IMR-90 (cell line): Measurements from ENCODE around the gene CCDC171. TPM values are rescaled to one million over a fixed set of nuclear protein-coding genes. Genes with fewer than 3 reads are reported as not detected.

Experiments used
- ATAC-seq: fragments of 200-7000 bp; cut with Tn5 transposase; 2 replicates; pipeline ENCODE4 v1.9.1; 2020; ENCODE audit warnings: low read depth, mild to moderate bottlenecking, moderate library complexity
- BruUV-seq: library from RNA; stranded (reverse); fragments of 400-500 nt; replicated peaks from 2 replicates; lab custom pipeline; 2021; lab: Mats Ljungman, UMichigan
- CTCF ChIA-PET: fragments of 300-600 bp; formaldehyde crosslinking; extraction: SDS; loops from one replicate; lab custom pipeline; 2021; ENCODE audit warnings: antibody characterized with exemption; lab: Yijun Ruan, JAX
- POLR2A ChIA-PET: fragments of 300-600 bp; sonication (Branson Sonifier 250); formaldehyde crosslinking; loops from one replicate; lab custom pipeline; 2022; ENCODE audit warnings: antibody characterized with exemption; ENCODE audit not compliant: unreplicated experiment; lab: Charles Lee
- DNase-seq: peaks from one replicate; pipeline ENCODE4 v3.0.0; 2013
- H2AFZ ChIP-seq: replicated peaks from 2 replicates; pipeline ENCODE3; 2013; ENCODE audit warnings: low read length, mild to moderate bottlenecking; ENCODE audit not compliant: poor library complexity
- H2AK5ac ChIP-seq: 2 replicates; pipeline ENCODE4 v1.6.1; 2013; ENCODE audit warnings: low read depth, low read length, inconsistent platforms
- H2AK9ac ChIP-seq: replicated peaks from 2 replicates; pipeline ENCODE3; 2013; ENCODE audit warnings: mild to moderate bottlenecking, low read depth, low read length, moderate library complexity; ENCODE audit not compliant: poor library complexity
- H2BK120ac ChIP-seq: 2 replicates; pipeline ENCODE4 v1.6.1; 2013; ENCODE audit warnings: low read depth, low read length, inconsistent platforms
- H2BK15ac ChIP-seq: 3 replicates; pipeline ENCODE4 v1.6.1; 2013; ENCODE audit warnings: low read depth, low read length, inconsistent platforms
- H2BK20ac ChIP-seq: 2 replicates; pipeline ENCODE4 v1.6.1; 2013; ENCODE audit warnings: low read depth, mild to moderate bottlenecking, inconsistent platforms, low read length, moderate library complexity
- H2BK5ac ChIP-seq: 2 replicates; pipeline ENCODE4 v1.6.1; 2013; ENCODE audit warnings: mild to moderate bottlenecking, low read depth, low read length, inconsistent platforms; ENCODE audit not compliant: poor library complexity, severe bottlenecking
- H3K14ac ChIP-seq: replicated peaks from 2 replicates; pipeline ENCODE4 v1.6.1; 2013; ENCODE audit warnings: low read depth, low read length, inconsistent platforms
- H3K18ac ChIP-seq: 2 replicates; pipeline ENCODE4 v1.6.1; 2013; ENCODE audit warnings: low read depth, low read length, control low read depth
- H3K23ac ChIP-seq: 2 replicates; pipeline ENCODE4 v1.6.1; 2013; ENCODE audit warnings: low read depth, low read length, inconsistent platforms
- H3K27ac ChIP-seq: 2 replicates; pipeline ENCODE4 v1.5.1; 2013; ENCODE audit warnings: mild to moderate bottlenecking, control low read depth, low read length; ENCODE audit not compliant: insufficient read depth
- H3K27me3 ChIP-seq: 2 replicates; pipeline ENCODE4 v1.6.1; 2013; ENCODE audit warnings: low read length; ENCODE audit not compliant: control insufficient read depth, insufficient read depth
- H3K36me3 ChIP-seq: 2 replicates; pipeline ENCODE4 v1.6.1; 2013; ENCODE audit warnings: low read length, mixed read lengths; ENCODE audit not compliant: control insufficient read depth, insufficient read depth
- H3K4ac ChIP-seq: 2 replicates; pipeline ENCODE4 v1.6.1; 2013; ENCODE audit warnings: low read depth, low read length, inconsistent platforms
- H3K4me1 ChIP-seq: 2 replicates; pipeline ENCODE4 v1.6.1; 2013; ENCODE audit warnings: low read length, mixed read lengths; ENCODE audit not compliant: control insufficient read depth, insufficient read depth
- H3K4me2 ChIP-seq: 2 replicates; pipeline ENCODE4 v1.6.1; 2013; ENCODE audit warnings: low read depth, mild to moderate bottlenecking, control low read depth, low read length, moderate library complexity
- H3K4me3 ChIP-seq: 2 replicates; pipeline ENCODE4 v1.5.1; 2013; ENCODE audit warnings: low read depth, mild to moderate bottlenecking, control low read depth, low read length, moderate library complexity; ENCODE audit not compliant: insufficient read depth
- H3K56ac ChIP-seq: 2 replicates; pipeline ENCODE4 v1.6.1; 2013; ENCODE audit warnings: low read length, inconsistent platforms; ENCODE audit not compliant: insufficient read depth; ENCODE audit errors: extremely low read depth
- H3K79me1 ChIP-seq, 2 experiments: 2 replicates each; pipeline ENCODE4 v1.6.1; 2013; ENCODE audit warnings: low read length in 2 of 2, inconsistent platforms in 1 of 2, low read depth in 1 of 2
- H3K9ac ChIP-seq: 2 replicates; pipeline ENCODE4 v1.6.1; 2013; ENCODE audit warnings: low read depth, low read length, control low read depth
- H3K9me1 ChIP-seq: 2 replicates; pipeline ENCODE4 v1.6.1; 2013; ENCODE audit warnings: low read length, inconsistent platforms; ENCODE audit not compliant: insufficient read depth
- H3K9me3 ChIP-seq: 2 replicates; pipeline ENCODE4 v1.6.1; 2013; ENCODE audit warnings: low read length; ENCODE audit not compliant: control insufficient read depth, insufficient read depth
- H4K20me1 ChIP-seq: 2 replicates; pipeline ENCODE4 v1.6.1; 2013; ENCODE audit warnings: low read length, inconsistent platforms; ENCODE audit not compliant: insufficient read depth
- H4K5ac ChIP-seq: 2 replicates; pipeline ENCODE4 v1.6.1; 2013; ENCODE audit warnings: mild to moderate bottlenecking, low read depth, low read length, control low read depth
- H4K8ac ChIP-seq, 2 experiments: 2 replicates each; pipeline ENCODE4 v1.6.1; 2013; ENCODE audit warnings: low read depth in 2 of 2, low read length in 2 of 2, control low read depth in 1 of 2, inconsistent platforms in 1 of 2
- H4K91ac ChIP-seq: 2 replicates; pipeline ENCODE4 v1.6.1; 2013; ENCODE audit warnings: low read depth, low read length, inconsistent platforms; ENCODE audit not compliant: insufficient read depth
- BHLHE40 ChIP-seq: fragments of 150-350 bp; IDR thresholded peaks from 2 replicates; pipeline ENCODE4 v1.6.1; 2016; ENCODE audit warnings: mild to moderate bottlenecking, low read depth, low read length
- CEBPB ChIP-seq: IDR thresholded peaks from 2 replicates; pipeline ENCODE4 v1.6.1; 2012; ENCODE audit warnings: low read depth, low read length, improper control_type of control experiment
- CHD1 ChIP-seq: IDR thresholded peaks from 2 replicates; pipeline ENCODE4 v1.6.1; 2012; ENCODE audit warnings: low read depth, low read length, improper control_type of control experiment
- CTCF ChIP-seq: conservative IDR thresholded peaks from 2 replicates; pipeline ENCODE4 v1.5.1; 2012; ENCODE audit warnings: mild to moderate bottlenecking, low read depth, low read length, improper control_type of control experiment
- FOS ChIP-seq: fragments of 150-350 bp; IDR thresholded peaks from 2 replicates; pipeline ENCODE4 v1.6.1; 2016; ENCODE audit warnings: low read depth, low read length
- MAFK ChIP-seq: IDR thresholded peaks from 2 replicates; pipeline ENCODE4 v1.6.1; 2012; ENCODE audit warnings: low read depth, low read length, improper control_type of control experiment
- MAZ ChIP-seq: IDR thresholded peaks from 2 replicates; pipeline ENCODE4 v1.6.1; 2012; ENCODE audit warnings: low read depth, mild to moderate bottlenecking, low read length, improper control_type of control experiment, moderate library complexity, borderline replicate concordance
- NFE2L2 ChIP-seq: fragments of 150-350 bp; IDR thresholded peaks from 2 replicates; pipeline ENCODE4 v1.6.1; 2016; ENCODE audit warnings: low read depth, mild to moderate bottlenecking, low read length
- POLR2A ChIP-seq: IDR thresholded peaks from 2 replicates; pipeline ENCODE4 v1.6.1; 2012; ENCODE audit warnings: mild to moderate bottlenecking, low read depth, low read length
- RAD21 ChIP-seq: IDR thresholded peaks from 2 replicates; pipeline ENCODE4 v1.6.1; 2012; ENCODE audit warnings: low read length, improper control_type of control experiment
- RCOR1 ChIP-seq: IDR thresholded peaks from 2 replicates; pipeline ENCODE4 v1.6.1; 2012; ENCODE audit warnings: mild to moderate bottlenecking, low read length, improper control_type of control experiment; ENCODE audit not compliant: insufficient replicate concordance
- RFX5 ChIP-seq: IDR thresholded peaks from 2 replicates; pipeline ENCODE4 v1.8.0; 2012; ENCODE audit warnings: low read depth, mild to moderate bottlenecking, low read length, moderate library complexity
- SMC3 ChIP-seq: fragments of 150-350 bp; IDR thresholded peaks from 2 replicates; pipeline ENCODE4 v1.6.1; 2016; ENCODE audit warnings: low read depth, mild to moderate bottlenecking, antibody characterized with exemption, low read length, moderate library complexity
- USF2 ChIP-seq: fragments of 150-350 bp; IDR thresholded peaks from 2 replicates; pipeline ENCODE4 v1.6.1; 2017; ENCODE audit warnings: mild to moderate bottlenecking, antibody characterized with exemption, low read length, low read depth
- WGBS, 2 experiments: methylation state at CpG; one replicate each; pipeline versions ENCODE4 v1.1.5 to v1.1.7; 2013; ENCODE audit warnings: missing lambda C conversion rate in 2 of 2; ENCODE audit not compliant: insufficient read length in 1 of 2; ENCODE audit errors: extremely low coverage in 2 of 2; 5-methylcytosine and 5-hydroxymethylcytosine counted together
- dilution Hi-C: fragments of 300-500 bp; cut with HindIII; formaldehyde crosslinking; loops from one replicate; pipeline ENCODE4 v1.14.3; 2018; ENCODE audit warnings: low sequenced_read_pairs; ENCODE audit not compliant: unreplicated experiment
- in situ Hi-C: fragments of 300-500 bp; cut with MboI; formaldehyde crosslinking; loops from 3 replicates; pipeline ENCODE4 v1.14.3; 2019; ENCODE audit warnings: low sequenced_read_pairs, inconsistent platforms, mixed read lengths
- intact Hi-C: fragments of 100-400 bp; cut with micrococcal nuclease; formaldehyde crosslinking; loops from 2 replicates; pipeline ENCODE4 v1.10.0; 2022
- polyA plus RNA-seq, 3 experiments: library from polyadenylated mRNA; depleted of rRNA; stranded (reverse); fragments of >200 nt; gene quantifications; 2 replicates each; pipeline ENCODE4 v1.2.3, GENCODE V29; 2012; ENCODE audit warnings: low replicate concordance in 1 of 3
- total RNA-seq: library from RNA; depleted of rRNA; stranded (reverse); fragments of >200 nt; gene quantifications from 2 replicates; pipeline ENCODE4 v1.2.3, GENCODE V29; 2012

The CCDC171 gene
- total and polyA plus RNA-seq, 2 of the 4 experiments (the other 2 are of a cell fraction): 0.63 to 2.2 TPM

- Histone ChIP-seq H3K27ac (no peak overlapping the region), H4K91ac (no peak overlapping the region), H2BK120ac (no peak overlapping the region), H4K20me1 (no peaks in the 10 kb centered on the region), H4K5ac (no peak overlapping the region), H2AK5ac (no peak overlapping the region), H2BK5ac (no peak overlapping the region), H3K4me2 (no peak overlapping the region), H3K23ac (no peak overlapping the region), H2AK9ac (no peak overlapping the region), H3K4ac (no peak overlapping the region), H3K9ac (no peak overlapping the region), H3K79me1 (no peaks in the 10 kb centered on the region), H4K8ac (no peak overlapping the region), H3K14ac (no peak overlapping the region), H3K36me3 (no peaks in the 10 kb centered on the region), H2BK15ac (no peak overlapping the region), H3K4me1 (peaks cover 4% of the 10 kb centered on the region; the same call in 1 of the 2 replicates), H2BK20ac (no peak overlapping the region), H3K18ac (no peak overlapping the region), H3K9me1 (no peaks in the 10 kb centered on the region), H3K9me3 (no peaks in the 10 kb centered on the region), H3K56ac (no peak overlapping the region), H2AFZ (no peak overlapping the region), H3K4me3 (no peak overlapping the region), H3K27me3 (no peaks in the 10 kb centered on the region)
- ChIA-PET CTCF (no interaction called here), POLR2A (no interaction called here)
- ATAC-seq: peak; percentile 65
- BruUV-seq: no TSS peak
- DNase-seq: peak; percentile 65
- TF ChIP-seq NFE2L2 (peak; percentile 27; the same call in 1 of the 2 replicates), SMC3 (no peak), MAZ (no peak), CEBPB (no peak), BHLHE40 (no peak), MAFK (peak; percentile 93), POLR2A (no peak), CTCF (no peak), FOS (no peak), RCOR1 (no peak), USF2 (no peak), CHD1 (no peak), RFX5 (no peak), RAD21 (no peak)
- intact Hi-C loops (no loop called here), in situ Hi-C loops (no loop called here), dilution Hi-C loops (no loop called here)
- no CpG with 5 or more reads among the region's 1 CpG for WGBS, 2 experiments
These were observed 171.2 kb downstream of the CCDC171 start for GRCh38 chr9:15724016-15724415.
